Stomach (tissue), 4 donors: ENCODE measurements around the gene BMX.

Experiments used
- CTCF ChIP-seq, 7 experiments: fragments of 450-650 bp in 4 of 7; fragments of 200-600 bp in 3 of 7; sonication (generic) in 3 of 7; IDR thresholded peaks; one replicate each; pipeline ENCODE4 v1.5.1; 2016 to 2019; ENCODE audit warnings: antibody characterized with exemption in 7 of 7, control low read depth in 2 of 7, mild to moderate bottlenecking in 1 of 7
- EP300 ChIP-seq: sonication (generic); formaldehyde crosslinking; IDR thresholded peaks from one replicate; pipeline ENCODE4 v1.6.1; 2017; ENCODE audit warnings: antibody characterized with exemption
- POLR2A ChIP-seq, 4 donors: fragments of 450-650 bp; IDR thresholded peaks; one replicate each; pipeline ENCODE4 v1.6.1; 2016; ENCODE audit warnings: antibody characterized with exemption in 4 of 4, control low read depth in 2 of 4, mild to moderate bottlenecking in 1 of 4, moderate library complexity in 1 of 4
- POLR2AphosphoS5 ChIP-seq, 3 donors: sonication (generic); formaldehyde crosslinking; IDR thresholded peaks; one replicate each; pipeline ENCODE4 v1.6.1; 2016; ENCODE audit warnings: antibody characterized with exemption in 3 of 3

DNA sequence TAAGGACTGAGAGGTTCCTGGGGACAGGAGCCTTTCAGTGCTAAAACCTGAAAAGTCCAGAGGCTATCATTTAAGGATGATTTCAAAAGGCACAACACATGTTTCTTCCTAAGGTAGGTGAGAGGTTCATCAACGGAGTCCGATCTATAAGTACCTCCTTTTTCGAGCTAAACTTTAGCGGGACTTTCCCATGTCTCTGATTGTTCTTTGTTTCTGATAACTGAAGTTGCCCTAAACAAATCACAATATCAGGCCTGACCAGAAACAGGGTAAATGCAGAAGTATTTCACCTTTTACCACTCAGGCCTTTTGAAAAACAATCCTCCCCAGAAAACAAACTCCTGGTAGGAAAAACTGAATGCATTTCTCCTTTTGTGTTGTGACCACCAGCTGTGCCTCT, 25.1 kb upstream of the BMX start:
- no peak for TF ChIP-seq CTCF (IDR thresholded peaks at IDR 0.05)
- TF ChIP-seq EP300: no peak
- no peak for TF ChIP-seq POLR2AphosphoS5 (IDR thresholded peaks at IDR 0.05)
- TF ChIP-seq POLR2A (IDR thresholded peaks at IDR 0.05): no peak
